GM23338 (cell line): ENCODE results near the gene MICAL3. TPM values are rescaled to one million over a fixed set of nuclear protein-coding genes. Genes with fewer than 3 reads are reported as not detected.
A peak's percentile ranks its signal among the peaks of the same experiment; 100 is the strongest.

ENCODE experiments used
- ATAC-seq: fragments of 200-7000 bp; cut with Tn5 transposase; 3 replicates; pipeline ENCODE4 v1.9.1; 2020
- DNase-seq: peaks from one replicate; pipeline ENCODE4 v3.0.0-alpha.2; 2015; ENCODE audit warnings: low spot score
- H2AFZ ChIP-seq: fragments of 200-600 bp; sonication (generic); 2 replicates; pipeline ENCODE4 v1.8.0; 2016; ENCODE audit warnings: antibody characterized with exemption, mild to moderate bottlenecking, moderate library complexity
- H3F3A ChIP-seq: fragments of 200-600 bp; sonication (generic); replicated peaks from 2 replicates; pipeline ENCODE4 v1.8.0; 2017; ENCODE audit warnings: antibody characterized with exemption, mixed run types, low read depth
- H3K27ac ChIP-seq: fragments of 200-600 bp; sonication (generic); 2 replicates; pipeline ENCODE4 v1.6.1; 2016; ENCODE audit warnings: low read depth
- H3K27me3 ChIP-seq: fragments of 200-600 bp; sonication (generic); 2 replicates; pipeline ENCODE4 v1.8.0; 2016; ENCODE audit warnings: mild to moderate bottlenecking, mixed run types, moderate library complexity; ENCODE audit not compliant: insufficient read depth
- H3K36me3 ChIP-seq: fragments of 200-600 bp; sonication (generic); 2 replicates; pipeline ENCODE4 v1.8.0; 2016; ENCODE audit warnings: mild to moderate bottlenecking; ENCODE audit not compliant: insufficient read depth
- H3K4me1 ChIP-seq: fragments of 200-600 bp; sonication (generic); 2 replicates; pipeline ENCODE4 v1.8.0; 2016; ENCODE audit warnings: mild to moderate bottlenecking, moderate library complexity; ENCODE audit not compliant: insufficient read depth
- H3K4me2 ChIP-seq: fragments of 200-600 bp; sonication (generic); 2 replicates; pipeline ENCODE4 v1.7.1; 2017; ENCODE audit warnings: mixed run types
- H3K4me3 ChIP-seq: fragments of 200-600 bp; sonication (generic); 2 replicates; pipeline ENCODE4 v1.6.1; 2016; ENCODE audit warnings: mixed run types
- H3K79me2 ChIP-seq: fragments of 200-600 bp; sonication (generic); replicated peaks from 2 replicates; pipeline ENCODE4 v1.8.0; 2017; ENCODE audit warnings: mild to moderate bottlenecking; ENCODE audit not compliant: insufficient read depth
- H3K9me2 ChIP-seq: fragments of 200-600 bp; sonication (generic); 2 replicates; pipeline ENCODE4 v1.8.0; 2017; ENCODE audit not compliant: insufficient read depth
- H4K20me1 ChIP-seq: fragments of 200-600 bp; sonication (generic); replicated peaks from 2 replicates; pipeline ENCODE4 v1.8.0; 2017; ENCODE audit warnings: mild to moderate bottlenecking; ENCODE audit not compliant: insufficient read depth
- H3K27ac Mint-ChIP-seq: 2 replicates; pipeline ENCODE4 v1.8.0; 2020; ENCODE audit warnings: inconsistent platforms, mild to moderate bottlenecking, moderate library complexity, mixed read lengths
- H3K27me3 Mint-ChIP-seq: 3 replicates; pipeline ENCODE4 v1.8.0; 2022; ENCODE audit warnings: low read depth, mild to moderate bottlenecking, moderate library complexity, mixed read lengths, inconsistent platforms; ENCODE audit not compliant: insufficient read depth, poor library complexity
- H3K36me3 Mint-ChIP-seq: 3 replicates; pipeline ENCODE4 v1.8.0; 2021; ENCODE audit warnings: low read depth, mild to moderate bottlenecking, inconsistent platforms, moderate library complexity, mixed read lengths
- H3K4me1 Mint-ChIP-seq: 3 replicates; pipeline ENCODE4 v1.8.0; 2020; ENCODE audit warnings: mild to moderate bottlenecking, inconsistent platforms, mixed read lengths
- H3K4me3 Mint-ChIP-seq: 3 replicates; pipeline ENCODE4 v1.8.0; 2021; ENCODE audit warnings: moderate library complexity, mild to moderate bottlenecking, inconsistent platforms, mixed read lengths
- H3K9me3 Mint-ChIP-seq: 3 replicates; pipeline ENCODE4 v1.8.0; 2020; ENCODE audit warnings: moderate library complexity, mild to moderate bottlenecking, inconsistent platforms, mixed read lengths
- CREB1 ChIP-seq: fragments of 250-450 bp; sonication (Bioruptor Pico); IDR thresholded peaks from 2 replicates; pipeline ENCODE4 v1.5.0; 2020; ENCODE audit warnings: low read depth, mild to moderate bottlenecking, moderate library complexity
- CTCF ChIP-seq, 2 experiments: fragments of 200-600 bp in 1 of 2; sonication (generic) in 1 of 2; conservative IDR thresholded peaks; 2 replicates each; pipeline versions ENCODE4 v1.5.1 to v1.6.1; 2016 to 2017; ENCODE audit warnings: antibody characterized with exemption in 2 of 2, low read depth in 2 of 2, mild to moderate bottlenecking in 2 of 2, moderate library complexity in 1 of 2
- EZH2 ChIP-seq: fragments of 200-600 bp; sonication (generic); IDR thresholded peaks from one replicate; pipeline ENCODE4 v1.8.0; 2017; ENCODE audit warnings: antibody characterized with exemption, mild to moderate bottlenecking, low read depth; ENCODE audit not compliant: unreplicated experiment
- JUNB ChIP-seq: IDR thresholded peaks from one replicate; pipeline ENCODE4 v1.6.1; 2016; ENCODE audit warnings: antibody characterized with exemption; ENCODE audit not compliant: unreplicated experiment
- NANOG ChIP-seq: IDR thresholded peaks from 2 replicates; pipeline ENCODE4 v1.6.1; 2016; ENCODE audit warnings: antibody characterized with exemption, borderline replicate concordance
- ZNF114 ChIP-seq: fragments of 250-450 bp; sonication (Bioruptor Pico); IDR thresholded peaks from 2 replicates; pipeline ENCODE4 v1.5.0; 2020; ENCODE audit warnings: mild to moderate bottlenecking, moderate library complexity
- ZNF331 ChIP-seq: fragments of 250-450 bp; sonication (Bioruptor Pico); IDR thresholded peaks from 2 replicates; pipeline ENCODE4 v1.5.0; 2020; ENCODE audit warnings: low read depth, mild to moderate bottlenecking, moderate library complexity
- ZNF462 ChIP-seq: fragments of 250-450 bp; sonication (Bioruptor Pico); IDR thresholded peaks from 2 replicates; pipeline ENCODE4 v1.5.0; 2020; ENCODE audit warnings: mild to moderate bottlenecking, moderate library complexity
- polyA plus RNA-seq: library from polyadenylated mRNA; unstranded; fragments of >200 nt; fragmentation: Nextera tagmentation; extraction: Ambion mirVana; gene quantifications from 2 replicates; pipeline ENCODE4 v1.2.1, GENCODE V29; 2016
- total RNA-seq: library from RNA; depleted of rRNA; stranded (reverse); fragments of >200 nt; shearing (Covaris generic); gene quantifications from 2 replicates; pipeline ENCODE4 v1.2.3, GENCODE V29; 2014

MICAL3 gene
- total and polyA plus RNA-seq, 2 experiments from 2014 or later, result 10.1 to 33.9 TPM

GRCh38 chr22:17789379-17790200, 234.8 kb downstream of the MICAL3 start (continued):
- TF ChIP-seq ZNF462 (CRISPR knock-in tag) (no peak), ZNF114 (CRISPR knock-in tag) (no peak), CREB1 (CRISPR knock-in tag) (no peak), EZH2 (no peak), ZNF331 (CRISPR knock-in tag) (no peak), NANOG (no peak)

DNA sequence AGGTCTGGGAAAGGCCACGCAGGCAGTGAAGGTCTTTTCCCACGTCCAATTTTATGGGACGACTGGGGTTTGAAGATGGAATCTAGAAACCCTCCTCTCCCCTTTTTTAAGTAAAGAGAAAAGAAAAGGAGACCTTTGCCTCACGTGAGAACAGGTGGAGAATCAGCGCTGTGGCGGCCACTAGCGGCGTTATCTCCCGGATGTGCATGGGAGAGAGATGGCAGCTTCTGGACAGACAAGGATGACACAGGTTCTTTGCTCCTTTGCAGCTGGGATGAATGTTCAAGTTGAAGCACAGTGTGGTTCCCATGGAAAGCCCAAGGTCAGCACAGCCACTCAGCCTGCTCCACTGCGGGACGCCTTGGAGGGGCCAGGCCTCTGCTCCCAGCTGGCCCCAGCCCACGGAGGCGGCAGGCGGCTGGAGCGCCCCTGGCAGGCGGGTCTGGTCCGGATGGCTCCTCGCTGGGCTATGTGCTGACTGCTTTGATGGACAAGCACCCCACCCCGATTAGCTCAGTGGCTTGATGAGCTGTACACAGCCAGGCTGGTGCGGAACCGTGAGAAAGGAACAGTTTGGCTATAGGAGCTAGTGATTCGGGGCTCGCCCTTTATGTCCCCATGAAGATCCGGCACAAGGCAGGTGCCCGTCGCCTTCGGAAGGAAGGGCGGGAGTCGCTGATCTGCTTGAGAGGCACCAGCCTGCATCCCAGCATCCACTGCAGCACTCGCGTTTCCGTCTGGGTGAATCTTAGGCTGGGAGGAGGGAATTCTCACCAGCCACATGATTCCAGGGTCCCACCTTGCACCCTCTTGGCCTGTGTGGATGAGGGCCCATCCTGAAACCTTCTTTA, 235.6 kb downstream of the MICAL3 start:
- ATAC-seq, result no peak

More for the DNA sequence above, 235.6 kb downstream of the MICAL3 start:
- no peak overlapping the region for H3K4me3 ChIP-seq
- Mint-ChIP-seq H3K9me3 (no peaks in the 10 kb centered on the region), H3K27ac (no peak overlapping the region), H3K4me3 (no peak overlapping the region), H3K27me3 (peaks cover 18% of the 10 kb centered on the region), H3K4me1 (peaks cover 4% of the 10 kb centered on the region; the same call in 2 of the 3 replicates), H3K36me3 (no peaks in the 10 kb centered on the region)
- no peaks in the 10 kb centered on the region for H4K20me1 ChIP-seq
- H3K36me3 ChIP-seq, result no peaks in the 10 kb centered on the region
- 0 out of 2 replicates have a peak, but pooled peaks cover 5% of the 10 kb centered on the region for H3F3A ChIP-seq
- H3K4me1 ChIP-seq, result no peaks in the 10 kb centered on the region; the same call in 1 of the 2 replicates
- TF ChIP-seq ZNF331 (CRISPR knock-in tag) (no peak), CTCF (conservative IDR thresholded peaks at IDR 0.05; ENCODE audit: low read depth in 2 of 2) (peak; percentile 42 to 51), JUNB (no peak)
- H3K27ac ChIP-seq, result no peak overlapping the region
- H3K4me2 ChIP-seq, result no peak overlapping the region
- H3K9me2 ChIP-seq, result no peaks in the 10 kb centered on the region
- no peak overlapping the region for H2AFZ ChIP-seq
- no peaks in the 10 kb centered on the region for H3K27me3 ChIP-seq
- peak; percentile 44 for DNase-seq
- H3K79me2 ChIP-seq, result no peaks in the 10 kb centered on the region
